ENCODE results near the gene EIF5B. TPM values are rescaled to one million over a fixed set of nuclear protein-coding genes. Genes with fewer than 3 reads are reported as not detected.
"Not testable (repeated sequence)": the region's sequence is repeated elsewhere in the genome, so short reads cannot be mapped to it uniquely, and the experiment has no call there.

The EIF5B gene
- total and polyA plus RNA-seq, 2 of the 4 experiments (the other 2 are of a cell fraction), result 19.7 to 21.8 TPM

- H3K9ac ChIP-seq (ENCODE audit: low read depth, low read length); H3K4me3 ChIP-seq (ENCODE audit: insufficient read depth, low read depth, low read length); H4K91ac ChIP-seq (ENCODE audit: insufficient read depth, low read depth, low read length); H3K9me3 ChIP-seq (ENCODE audit: control insufficient read depth, insufficient read depth, low read length); H2AK9ac ChIP-seq (replicated peaks; ENCODE audit: low read depth, low read length, poor library complexity); H3K4me1 ChIP-seq (ENCODE audit: control insufficient read depth, insufficient read depth, low read length); POLR2A ChIA-PET (ENCODE audit: unreplicated experiment); H3K27ac ChIP-seq (ENCODE audit: insufficient read depth, low read length); H2BK15ac ChIP-seq (ENCODE audit: low read depth, low read length); DNase-seq; H3K4me2 ChIP-seq (ENCODE audit: low read depth, low read length); H4K8ac ChIP-seq (ENCODE audit: low read depth in 2 of 2, low read length in 2 of 2); H3K14ac ChIP-seq (replicated peaks; ENCODE audit: low read depth, low read length); dilution Hi-C loops (cut with HindIII; ENCODE audit: low sequenced_read_pairs, unreplicated experiment); H3K56ac ChIP-seq (ENCODE audit: extremely low read depth, insufficient read depth, low read length); H3K27me3 ChIP-seq (ENCODE audit: control insufficient read depth, insufficient read depth, low read length); H2BK20ac ChIP-seq (ENCODE audit: low read depth, low read length); H3K36me3 ChIP-seq (ENCODE audit: control insufficient read depth, insufficient read depth, low read length); H3K4ac ChIP-seq (ENCODE audit: low read depth, low read length); BruUV-seq (replicated peaks); in situ Hi-C loops (cut with MboI; ENCODE audit: low sequenced_read_pairs); H2BK5ac ChIP-seq (ENCODE audit: low read depth, low read length, poor library complexity, severe bottlenecking); H4K5ac ChIP-seq (ENCODE audit: low read depth, low read length); H3K9me1 ChIP-seq (ENCODE audit: insufficient read depth, low read length); ATAC-seq (ENCODE audit: low read depth); H3K18ac ChIP-seq (ENCODE audit: low read depth, low read length); H3K23ac ChIP-seq (ENCODE audit: low read depth, low read length); H2AK5ac ChIP-seq (ENCODE audit: low read depth, low read length); intact Hi-C loops (cut with micrococcal nuclease); H2AFZ ChIP-seq (replicated peaks; ENCODE audit: low read length, poor library complexity); H2BK120ac ChIP-seq (ENCODE audit: low read depth, low read length): not testable (repeated sequence)
- Histone ChIP-seq H4K20me1 (ENCODE audit: insufficient read depth, low read length) (peaks cover 68% of the 10 kb centered on the region), H3K79me1 (ENCODE audit: low read depth in 1 of 2, low read length in 2 of 2) (peaks cover 10 to 47% of the 10 kb centered on the region in 2 experiments)
- WGBS, 2 experiments (ENCODE audit: extremely low coverage in 2 of 2, insufficient read length in 1 of 2), result 100% methylated on average over 1 of the region's 7 CpGs; no CpG with 5 or more reads in 1 of the 2 experiments
- CTCF ChIA-PET, result interaction anchor here (0.9 kb wide), 1 partner anchor 9 kb away, joined by 3 read pairs; the partner anchor contains the start of gene TXNDC9
These were observed 8.3 kb downstream of the EIF5B start for GRCh38 chr2:99345446-99345845.
